ENCODE measurements around the gene PRPF6. TPM values are rescaled to one million over a fixed set of nuclear protein-coding genes. Genes with fewer than 3 reads are reported as not detected.

The PRPF6 gene
- total and polyA plus RNA-seq, 2 of the 13 experiments (the other 11 are each of a cell fraction or from before 2014, with no cell fraction given), result 63.7 to 101 TPM

- DNase-seq (ENCODE audit: low spot score) (peak; percentile 50), ATAC-seq (peak; percentile 47), FAIRE-seq (peak; percentile 28)
- Histone ChIP-seq H3K4me1 (ENCODE audit: insufficient read depth, low read length) (peaks cover 42% of the 10 kb centered on the region), H3K27me3 (ENCODE audit: control insufficient read depth in 1 of 2, insufficient read depth in 2 of 2, low read length in 2 of 2) (no peaks in the 10 kb centered on the region; a peak in 1 of 5 replicates), H3K4me3 (replicated peaks in 1 of 3; ENCODE audit: insufficient read depth in 1 of 3, low read depth in 2 of 3, low read length in 3 of 3) (peak overlapping the region; percentile 95 to 99 (median 97)), H3K36me3 (replicated peaks in 1 of 2; ENCODE audit: control insufficient read depth in 1 of 2, insufficient read depth in 2 of 2, low read length in 2 of 2) (peaks cover 15 to 28% of the 10 kb centered on the region in 2 experiments), H2AFZ (ENCODE audit: low read length) (peak overlapping the region; percentile 10), H3K9me3 (ENCODE audit: low read length) (no peaks in the 10 kb centered on the region), H4K20me1 (ENCODE audit: insufficient read depth, low read length) (peaks cover 3% of the 10 kb centered on the region; the same call in 1 of the 2 replicates), H3K27ac (ENCODE audit: extremely low read length, insufficient read depth, low read length) (peak overlapping the region; percentile 81), H3K9ac (ENCODE audit: insufficient read depth, low read depth, low read length) (peak overlapping the region; percentile 85), H3K79me2 (ENCODE audit: insufficient read depth, low read length) (peaks cover 27% of the 10 kb centered on the region), H3K4me2 (ENCODE audit: low read depth, low read length) (peak overlapping the region; percentile 99)
- intact Hi-C loops (cut with micrococcal nuclease; ENCODE audit: unreplicated experiment), result loop anchor here (1.0 to 2.0 kb wide), 2 partner anchors 77 to 140 kb away; no protein-coding TSS in a partner anchor
- 21% methylated on average over 15 of the region's 15 CpGs for WGBS (ENCODE audit: low lambda C conversion rate)
- ChIA-PET POLR2A (interaction anchor here (0.6 to 4.7 kb wide), 41 partner anchors 9 to 443 kb away, joined by 3 to 75 read pairs (median 6); partner anchors contain the start of genes ARFRP1, C20orf204, GMEB2 and PCMTD2), CTCF (ENCODE audit: low intra/inter-chr PET ratio, low total read pairs) (interaction anchor here (1.3 to 3.2 kb wide), 3 partner anchors 77 to 140 kb away, joined by 4 to 33 read pairs (median 11); partner anchors contain the start of gene TCEA2)
- in situ Hi-C loops (cut with HindIII; ENCODE audit: extremely low pct_ligation_motif_present, low pct_unique_long_range_greater_than_20kb), result loop anchor here (5.0 kb wide), 1 partner anchor 42 kb away; no protein-coding TSS in a partner anchor
- BruUV-seq (replicated peaks), result no TSS peak
- TF ChIP-seq ZNF512 (CRISPR knock-in tag; IDR thresholded peaks at IDR 0.05), result no peak
- TF ChIP-seq ZFX (CRISPR knock-in tag; IDR thresholded peaks at IDR 0.05; ENCODE audit: low read depth), result no peak
- no peak for TF ChIP-seq ZNF333 (CRISPR knock-in tag; IDR thresholded peaks at IDR 0.05; ENCODE audit: borderline replicate concordance)
- TF ChIP-seq GZF1 (CRISPR knock-in tag; IDR thresholded peaks at IDR 0.05), result no peak
- no peak for TF ChIP-seq KDM2A (CRISPR knock-in tag; IDR thresholded peaks at IDR 0.05; ENCODE audit: borderline replicate concordance, low read depth)
- TF ChIP-seq SIN3B (IDR thresholded peaks at IDR 0.05; ENCODE audit: low read length), result no peak
- TF ChIP-seq ZNF547 (CRISPR knock-in tag; IDR thresholded peaks at IDR 0.05), result no peak; the same call in 1 of the 2 replicates
- no peak for TF ChIP-seq ATF7 (IDR thresholded peaks at IDR 0.05)
- peak; percentile 46; the same call in 1 of the 2 replicates for TF ChIP-seq ATF7 (CRISPR knock-in tag; IDR thresholded peaks at IDR 0.05)
- TF ChIP-seq ZNF251 (CRISPR knock-in tag; IDR thresholded peaks at IDR 0.05), result 0 out of 2 replicates have a peak, but pooled peaks have one; percentile 89
- TF ChIP-seq NFAT5 (CRISPR knock-in tag; IDR thresholded peaks at IDR 0.05), result no peak
- TF ChIP-seq, protein P1, sequence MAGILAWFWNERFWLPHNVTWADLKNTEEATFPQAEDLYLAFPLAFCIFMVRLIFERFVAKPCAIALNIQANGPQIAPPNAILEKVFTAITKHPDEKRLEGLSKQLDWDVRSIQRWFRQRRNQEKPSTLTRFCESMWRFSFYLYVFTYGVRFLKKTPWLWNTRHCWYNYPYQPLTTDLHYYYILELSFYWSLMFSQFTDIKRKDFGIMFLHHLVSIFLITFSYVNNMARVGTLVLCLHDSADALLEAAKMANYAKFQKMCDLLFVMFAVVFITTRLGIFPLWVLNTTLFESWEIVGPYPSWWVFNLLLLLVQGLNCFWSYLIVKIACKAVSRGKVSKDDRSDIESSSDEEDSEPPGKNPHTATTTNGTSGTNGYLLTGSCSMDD (CRISPR knock-in tag; IDR thresholded peaks at IDR 0.05), result peak; percentile 52; the same call in 1 of the 2 replicates
- no peak for TF ChIP-seq NFE2L2 (IDR thresholded peaks at IDR 0.05; ENCODE audit: low read length)
- TF ChIP-seq RCOR2 (CRISPR knock-in tag; IDR thresholded peaks at IDR 0.05), result no peak
- TF ChIP-seq, protein P2, sequence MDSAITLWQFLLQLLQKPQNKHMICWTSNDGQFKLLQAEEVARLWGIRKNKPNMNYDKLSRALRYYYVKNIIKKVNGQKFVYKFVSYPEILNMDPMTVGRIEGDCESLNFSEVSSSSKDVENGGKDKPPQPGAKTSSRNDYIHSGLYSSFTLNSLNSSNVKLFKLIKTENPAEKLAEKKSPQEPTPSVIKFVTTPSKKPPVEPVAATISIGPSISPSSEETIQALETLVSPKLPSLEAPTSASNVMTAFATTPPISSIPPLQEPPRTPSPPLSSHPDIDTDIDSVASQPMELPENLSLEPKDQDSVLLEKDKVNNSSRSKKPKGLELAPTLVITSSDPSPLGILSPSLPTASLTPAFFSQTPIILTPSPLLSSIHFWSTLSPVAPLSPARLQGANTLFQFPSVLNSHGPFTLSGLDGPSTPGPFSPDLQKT (CRISPR knock-in tag; IDR thresholded peaks at IDR 0.05; ENCODE audit: borderline replicate concordance), result 0 out of 2 replicates have a peak, but pooled peaks have one; percentile 30
- no peak for TF ChIP-seq ZNF713 (CRISPR knock-in tag; IDR thresholded peaks at IDR 0.05)
These were observed 571 bp upstream of the PRPF6 start for GRCh38 chr20:63980317-63980805.

Measured in HepG2 (cell line).